IMR-90 (cell line): ENCODE results near the gene CALML3. TPM values are rescaled to one million over a fixed set of nuclear protein-coding genes. Genes with fewer than 3 reads are reported as not detected.

Experiments used
- ATAC-seq: fragments of 200-7000 bp; cut with Tn5 transposase; 2 replicates; pipeline ENCODE4 v1.9.1; 2020; ENCODE audit warnings: low read depth, mild to moderate bottlenecking, moderate library complexity
- BruUV-seq: library from RNA; stranded (reverse); fragments of 400-500 nt; replicated peaks from 2 replicates; lab custom pipeline; 2021; lab: Mats Ljungman, UMichigan
- CTCF ChIA-PET: fragments of 300-600 bp; formaldehyde crosslinking; extraction: SDS; loops from one replicate; lab custom pipeline; 2021; ENCODE audit warnings: antibody characterized with exemption; lab: Yijun Ruan, JAX
- POLR2A ChIA-PET: fragments of 300-600 bp; sonication (Branson Sonifier 250); formaldehyde crosslinking; loops from one replicate; lab custom pipeline; 2022; ENCODE audit warnings: antibody characterized with exemption; ENCODE audit not compliant: unreplicated experiment; lab: Charles Lee
- DNase-seq: peaks from one replicate; pipeline ENCODE4 v3.0.0; 2013
- H2AFZ ChIP-seq: replicated peaks from 2 replicates; pipeline ENCODE3; 2013; ENCODE audit warnings: low read length, mild to moderate bottlenecking; ENCODE audit not compliant: poor library complexity
- H2AK5ac ChIP-seq: 2 replicates; pipeline ENCODE4 v1.6.1; 2013; ENCODE audit warnings: low read depth, low read length, inconsistent platforms
- H2AK9ac ChIP-seq: replicated peaks from 2 replicates; pipeline ENCODE3; 2013; ENCODE audit warnings: mild to moderate bottlenecking, low read depth, low read length, moderate library complexity; ENCODE audit not compliant: poor library complexity
- H2BK120ac ChIP-seq: 2 replicates; pipeline ENCODE4 v1.6.1; 2013; ENCODE audit warnings: low read depth, low read length, inconsistent platforms
- H2BK15ac ChIP-seq: 3 replicates; pipeline ENCODE4 v1.6.1; 2013; ENCODE audit warnings: low read depth, low read length, inconsistent platforms
- H2BK20ac ChIP-seq: 2 replicates; pipeline ENCODE4 v1.6.1; 2013; ENCODE audit warnings: low read depth, mild to moderate bottlenecking, inconsistent platforms, low read length, moderate library complexity
- H2BK5ac ChIP-seq: 2 replicates; pipeline ENCODE4 v1.6.1; 2013; ENCODE audit warnings: mild to moderate bottlenecking, low read depth, low read length, inconsistent platforms; ENCODE audit not compliant: poor library complexity, severe bottlenecking
- H3K14ac ChIP-seq: replicated peaks from 2 replicates; pipeline ENCODE4 v1.6.1; 2013; ENCODE audit warnings: low read depth, low read length, inconsistent platforms
- H3K18ac ChIP-seq: 2 replicates; pipeline ENCODE4 v1.6.1; 2013; ENCODE audit warnings: low read depth, low read length, control low read depth
- H3K23ac ChIP-seq: 2 replicates; pipeline ENCODE4 v1.6.1; 2013; ENCODE audit warnings: low read depth, low read length, inconsistent platforms
- H3K27ac ChIP-seq: 2 replicates; pipeline ENCODE4 v1.5.1; 2013; ENCODE audit warnings: mild to moderate bottlenecking, control low read depth, low read length; ENCODE audit not compliant: insufficient read depth
- H3K27me3 ChIP-seq: 2 replicates; pipeline ENCODE4 v1.6.1; 2013; ENCODE audit warnings: low read length; ENCODE audit not compliant: control insufficient read depth, insufficient read depth
- H3K36me3 ChIP-seq: 2 replicates; pipeline ENCODE4 v1.6.1; 2013; ENCODE audit warnings: low read length, mixed read lengths; ENCODE audit not compliant: control insufficient read depth, insufficient read depth
- H3K4ac ChIP-seq: 2 replicates; pipeline ENCODE4 v1.6.1; 2013; ENCODE audit warnings: low read depth, low read length, inconsistent platforms
- H3K4me1 ChIP-seq: 2 replicates; pipeline ENCODE4 v1.6.1; 2013; ENCODE audit warnings: low read length, mixed read lengths; ENCODE audit not compliant: control insufficient read depth, insufficient read depth
- H3K4me2 ChIP-seq: 2 replicates; pipeline ENCODE4 v1.6.1; 2013; ENCODE audit warnings: low read depth, mild to moderate bottlenecking, control low read depth, low read length, moderate library complexity
- H3K4me3 ChIP-seq: 2 replicates; pipeline ENCODE4 v1.5.1; 2013; ENCODE audit warnings: low read depth, mild to moderate bottlenecking, control low read depth, low read length, moderate library complexity; ENCODE audit not compliant: insufficient read depth
- H3K56ac ChIP-seq: 2 replicates; pipeline ENCODE4 v1.6.1; 2013; ENCODE audit warnings: low read length, inconsistent platforms; ENCODE audit not compliant: insufficient read depth; ENCODE audit errors: extremely low read depth
- H3K79me1 ChIP-seq, 2 experiments: 2 replicates each; pipeline ENCODE4 v1.6.1; 2013; ENCODE audit warnings: low read length in 2 of 2, inconsistent platforms in 1 of 2, low read depth in 1 of 2
- H3K9ac ChIP-seq: 2 replicates; pipeline ENCODE4 v1.6.1; 2013; ENCODE audit warnings: low read depth, low read length, control low read depth
- H3K9me1 ChIP-seq: 2 replicates; pipeline ENCODE4 v1.6.1; 2013; ENCODE audit warnings: low read length, inconsistent platforms; ENCODE audit not compliant: insufficient read depth
- H3K9me3 ChIP-seq: 2 replicates; pipeline ENCODE4 v1.6.1; 2013; ENCODE audit warnings: low read length; ENCODE audit not compliant: control insufficient read depth, insufficient read depth
- H4K20me1 ChIP-seq: 2 replicates; pipeline ENCODE4 v1.6.1; 2013; ENCODE audit warnings: low read length, inconsistent platforms; ENCODE audit not compliant: insufficient read depth
- H4K5ac ChIP-seq: 2 replicates; pipeline ENCODE4 v1.6.1; 2013; ENCODE audit warnings: mild to moderate bottlenecking, low read depth, low read length, control low read depth
- H4K8ac ChIP-seq, 2 experiments: 2 replicates each; pipeline ENCODE4 v1.6.1; 2013; ENCODE audit warnings: low read depth in 2 of 2, low read length in 2 of 2, control low read depth in 1 of 2, inconsistent platforms in 1 of 2
- H4K91ac ChIP-seq: 2 replicates; pipeline ENCODE4 v1.6.1; 2013; ENCODE audit warnings: low read depth, low read length, inconsistent platforms; ENCODE audit not compliant: insufficient read depth
- BHLHE40 ChIP-seq: fragments of 150-350 bp; IDR thresholded peaks from 2 replicates; pipeline ENCODE4 v1.6.1; 2016; ENCODE audit warnings: mild to moderate bottlenecking, low read depth, low read length
- CEBPB ChIP-seq: IDR thresholded peaks from 2 replicates; pipeline ENCODE4 v1.6.1; 2012; ENCODE audit warnings: low read depth, low read length, improper control_type of control experiment
- CHD1 ChIP-seq: IDR thresholded peaks from 2 replicates; pipeline ENCODE4 v1.6.1; 2012; ENCODE audit warnings: low read depth, low read length, improper control_type of control experiment
- CTCF ChIP-seq: conservative IDR thresholded peaks from 2 replicates; pipeline ENCODE4 v1.5.1; 2012; ENCODE audit warnings: mild to moderate bottlenecking, low read depth, low read length, improper control_type of control experiment
- ELK1 ChIP-seq: fragments of 150-350 bp; IDR thresholded peaks from 2 replicates; pipeline ENCODE4 v1.6.1; 2016; ENCODE audit warnings: low read depth, mild to moderate bottlenecking, low read length, moderate library complexity, borderline replicate concordance
- FOS ChIP-seq: fragments of 150-350 bp; IDR thresholded peaks from 2 replicates; pipeline ENCODE4 v1.6.1; 2016; ENCODE audit warnings: low read depth, low read length
- MAFK ChIP-seq: IDR thresholded peaks from 2 replicates; pipeline ENCODE4 v1.6.1; 2012; ENCODE audit warnings: low read depth, low read length, improper control_type of control experiment
- MAZ ChIP-seq: IDR thresholded peaks from 2 replicates; pipeline ENCODE4 v1.6.1; 2012; ENCODE audit warnings: low read depth, mild to moderate bottlenecking, low read length, improper control_type of control experiment, moderate library complexity, borderline replicate concordance
- MXI1 ChIP-seq: IDR thresholded peaks from 2 replicates; pipeline ENCODE4 v1.6.1; 2012; ENCODE audit warnings: low read depth, mild to moderate bottlenecking, low read length, moderate library complexity, borderline replicate concordance
- NFE2L2 ChIP-seq: fragments of 150-350 bp; IDR thresholded peaks from 2 replicates; pipeline ENCODE4 v1.6.1; 2016; ENCODE audit warnings: low read depth, mild to moderate bottlenecking, low read length
- POLR2A ChIP-seq: IDR thresholded peaks from 2 replicates; pipeline ENCODE4 v1.6.1; 2012; ENCODE audit warnings: mild to moderate bottlenecking, low read depth, low read length
- RAD21 ChIP-seq: IDR thresholded peaks from 2 replicates; pipeline ENCODE4 v1.6.1; 2012; ENCODE audit warnings: low read length, improper control_type of control experiment
- RCOR1 ChIP-seq: IDR thresholded peaks from 2 replicates; pipeline ENCODE4 v1.6.1; 2012; ENCODE audit warnings: mild to moderate bottlenecking, low read length, improper control_type of control experiment; ENCODE audit not compliant: insufficient replicate concordance
- RFX5 ChIP-seq: IDR thresholded peaks from 2 replicates; pipeline ENCODE4 v1.8.0; 2012; ENCODE audit warnings: low read depth, mild to moderate bottlenecking, low read length, moderate library complexity
- SMC3 ChIP-seq: fragments of 150-350 bp; IDR thresholded peaks from 2 replicates; pipeline ENCODE4 v1.6.1; 2016; ENCODE audit warnings: low read depth, mild to moderate bottlenecking, antibody characterized with exemption, low read length, moderate library complexity
- USF2 ChIP-seq: fragments of 150-350 bp; IDR thresholded peaks from 2 replicates; pipeline ENCODE4 v1.6.1; 2017; ENCODE audit warnings: mild to moderate bottlenecking, antibody characterized with exemption, low read length, low read depth
- WGBS, 2 experiments: methylation state at CpG; one replicate each; pipeline versions ENCODE4 v1.1.5 to v1.1.7; 2013; ENCODE audit warnings: missing lambda C conversion rate in 2 of 2; ENCODE audit not compliant: insufficient read length in 1 of 2; ENCODE audit errors: extremely low coverage in 2 of 2; 5-methylcytosine and 5-hydroxymethylcytosine counted together
- dilution Hi-C: fragments of 300-500 bp; cut with HindIII; formaldehyde crosslinking; loops from one replicate; pipeline ENCODE4 v1.14.3; 2018; ENCODE audit warnings: low sequenced_read_pairs; ENCODE audit not compliant: unreplicated experiment
- in situ Hi-C: fragments of 300-500 bp; cut with MboI; formaldehyde crosslinking; loops from 3 replicates; pipeline ENCODE4 v1.14.3; 2019; ENCODE audit warnings: low sequenced_read_pairs, inconsistent platforms, mixed read lengths
- intact Hi-C: fragments of 100-400 bp; cut with micrococcal nuclease; formaldehyde crosslinking; loops from 2 replicates; pipeline ENCODE4 v1.10.0; 2022
- polyA plus RNA-seq, 3 experiments: library from polyadenylated mRNA; depleted of rRNA; stranded (reverse); fragments of >200 nt; gene quantifications; 2 replicates each; pipeline ENCODE4 v1.2.3, GENCODE V29; 2012; ENCODE audit warnings: low replicate concordance in 1 of 3
- total RNA-seq: library from RNA; depleted of rRNA; stranded (reverse); fragments of >200 nt; gene quantifications from 2 replicates; pipeline ENCODE4 v1.2.3, GENCODE V29; 2012

Gene CALML3
- total and polyA plus RNA-seq, 2 of the 4 experiments (the other 2 are of a cell fraction), result not detected

GRCh38 chr10:5512331-5512730 is 12.4 kb upstream of the CALML3 start:
- ChIA-PET POLR2A (no interaction called here), CTCF (no interaction called here)
- H2BK120ac ChIP-seq, result no peak overlapping the region
- no peak overlapping the region for H3K56ac ChIP-seq
- no peak overlapping the region for H3K4me3 ChIP-seq
- no peak overlapping the region for H2BK5ac ChIP-seq
- no peak overlapping the region for H3K18ac ChIP-seq
- no peaks in the 10 kb centered on the region for H3K9me3 ChIP-seq
- no peak overlapping the region for H2AK5ac ChIP-seq
- H3K4me1 ChIP-seq, result no peaks in the 10 kb centered on the region
- H3K36me3 ChIP-seq, result no peaks in the 10 kb centered on the region
- H2AFZ ChIP-seq, result peak overlapping the region; percentile 16
- dilution Hi-C loops, result no loop called here
- intact Hi-C loops, result no loop called here
- H3K14ac ChIP-seq, result no peak overlapping the region
- no TSS peak for BruUV-seq
- no peak overlapping the region for H3K4me2 ChIP-seq
- H2BK15ac ChIP-seq, result no peak overlapping the region
- WGBS, 2 experiments, result 89% methylated on average over 8 of the region's 25 CpGs; no CpG with 5 or more reads in 1 of the 2 experiments
- no peak overlapping the region for H2AK9ac ChIP-seq
- H3K9me1 ChIP-seq, result no peaks in the 10 kb centered on the region
- H3K9ac ChIP-seq, result no peak overlapping the region
- TF ChIP-seq BHLHE40 (no peak), MXI1 (no peak), MAFK (no peak), SMC3 (no peak), POLR2A (no peak), FOS (no peak), USF2 (no peak), MAZ (no peak), CTCF (no peak), RCOR1 (no peak), CEBPB (no peak), CHD1 (no peak), ELK1 (no peak), NFE2L2 (no peak), RAD21 (no peak), RFX5 (no peak)
- DNase-seq (no peak), ATAC-seq (no peak)
- peaks cover 17% of the 10 kb centered on the region; the same call in 1 of the 2 replicates for H3K27me3 ChIP-seq
- H4K5ac ChIP-seq, result no peak overlapping the region
- H3K4ac ChIP-seq, result no peak overlapping the region
- no peak overlapping the region for H2BK20ac ChIP-seq
- H4K91ac ChIP-seq, result no peak overlapping the region
- in situ Hi-C loops, result no loop called here
- H3K27ac ChIP-seq, result no peak overlapping the region
- no peaks in the 10 kb centered on the region for H3K79me1 ChIP-seq
- no peak overlapping the region for H3K23ac ChIP-seq
- no peaks in the 10 kb centered on the region for H4K20me1 ChIP-seq
- no peak overlapping the region for H4K8ac ChIP-seq
